Heart right ventricle (tissue), 16 donors: ENCODE data around the gene OR4Q3. TPM values are rescaled to one million over a fixed set of nuclear protein-coding genes. Genes with fewer than 3 reads are reported as not detected.
"Not testable (repeated sequence)": the region's sequence is repeated elsewhere in the genome, so short reads cannot be mapped to it uniquely, and the experiment has no call there.

Source experiments
- ATAC-seq, 8 donors: fragments of 200-7000 bp; cut with Tn5 transposase; one replicate each; pipeline ENCODE4 v1.9.1; 2020; ENCODE audit warnings: mild to moderate bottlenecking in 8 of 8, moderate library complexity in 8 of 8, moderate number of reproducible peaks in 1 of 8
- DNase-seq, 2 donors: peaks; one replicate each; pipeline ENCODE4 v3.0.0-alpha.2; 2020
- H3K27ac ChIP-seq, 10 donors: fragments of 200-600 bp; sonication (generic) in 2 of 10; one replicate each; pipeline versions ENCODE4 v1.5.0 to v1.8.0; 2020 to 2022; ENCODE audit warnings: mild to moderate bottlenecking in 3 of 10
- H3K27me3 ChIP-seq, 7 donors: fragments of 200-600 bp; one replicate each; pipeline ENCODE4 v1.8.0; 2021 to 2022; ENCODE audit warnings: mild to moderate bottlenecking in 2 of 7
- H3K36me3 ChIP-seq, 9 donors: fragments of 200-600 bp; sonication (generic) in 1 of 9; one replicate each; pipeline versions ENCODE4 v1.5.0 to v1.8.0; 2020 to 2022; ENCODE audit warnings: mild to moderate bottlenecking in 2 of 9
- H3K4me1 ChIP-seq, 9 donors: fragments of 200-600 bp; sonication (generic) in 1 of 9; one replicate each; pipeline versions ENCODE4 v1.5.0 to v1.8.0; 2020 to 2022; ENCODE audit warnings: mild to moderate bottlenecking in 4 of 9
- H3K4me3 ChIP-seq, 10 donors: fragments of 200-600 bp; sonication (generic) in 2 of 10; one replicate each; pipeline versions ENCODE4 v1.5.0 to v1.8.0; 2020 to 2022; ENCODE audit warnings: mild to moderate bottlenecking in 7 of 10, moderate library complexity in 2 of 10
- H3K9me3 ChIP-seq, 11 donors: fragments of 200-600 bp in 10 of 11; sonication (generic) in 2 of 11; one replicate each; pipeline versions ENCODE4 v1.5.0 to v1.8.0; 2013 to 2022; ENCODE audit warnings: mild to moderate bottlenecking in 2 of 11, control low read depth in 1 of 11, moderate library complexity in 1 of 11
- WGBS, 2 donors: extraction: QIAGEN DNeasy Blood & Tissue Kit; methylation state at CpG; one replicate each; pipeline ENCODE4 v1.1.7; 2013; ENCODE audit warnings: inconsistent platforms in 1 of 2; 5-methylcytosine and 5-hydroxymethylcytosine counted together
- intact Hi-C, 10 donors: fragments of 100-400 bp; cut with DNase I; formaldehyde crosslinking; loops; one replicate each; pipeline versions ENCODE4 v1.11.1 to v1.14.2; 2022
- long read RNA-seq, 3 donors: library from polyadenylated mRNA; unstranded; transcript quantifications; one replicate each; pipeline ENCODE4 v2.0.0, GENCODE V29; 2020 to 2021
- polyA plus RNA-seq, 2 donors: library from polyadenylated mRNA; stranded (reverse); fragments of 200-250 nt; gene quantifications; one replicate each; pipeline ENCODE4 v1.2.3, GENCODE V29; 2013
- total RNA-seq, 10 donors: library from RNA; stranded (reverse); fragmentation: NEBNext Ultra II Directional in 3 of 10; extraction: Animal tissue kit (Norgen Biotek cat#: 25700) in 3 of 10; gene quantifications; one replicate each; pipeline versions ENCODE4 v1.2.1 to v1.2.4, GENCODE V29; 2021 to 2023
- TF ChIP-seq, protein P1 (sequence below), 9 donors: fragments of 200-600 bp; sonication (generic) in 2 of 9; IDR thresholded peaks; one replicate each; pipeline versions ENCODE4 v1.5.0 to v1.8.0; 2021 to 2022; ENCODE audit warnings: antibody characterized with exemption in 9 of 9, mild to moderate bottlenecking in 5 of 9, moderate library complexity in 1 of 9
- donor health status: Arrhythmogenic right ventricular cardiomyopathy.
- donor health status: ischemic (EF 13 %, LVEDD 7.1; RV severe dilation, severe dysfunction).
- donor health status: healthy with polysubstance abuse.
- donor health status: DM: no; HTN: yes; CAD: no.
- donor health status: DM: no; HTN: no; CAD: no.
- donor health status: ischemic (EF 25% LVEDD 6.9; RV normal size, moderate dysfunction).
- donor health status: ischemic (EF 25% LVEDD 5.7; RV mildly dilated, moderate dysfunction).
- donor health status: healthy.
- donor health status: DM: yes; HTN: yes; CAD: no.
- donor health status: Ischemic cardiomyopathy.
- donor health status: ischemic (EF 35%, LVEDD 5.7; RV mildly dilated, moderate dysfunction).
- donor health status: nonischemic (EF 11% LVEDD 7.7; RV severe dilation, severe dysfunction).
- donor health status: DM: yes; HTN: yes; CAD: no.
- donor health status: PGD.
- donor health status: ischemic (EF 29% LVEDD 5.4; RV normal size, mild dysfunction).
- donor health status: nonischemic (EF 23%, LVEDD 6.1; RV moderate dilation, normal function).

OR4Q3 gene
- total RNA-seq (not detected), polyA plus RNA-seq (not detected)
- long read RNA-seq, donor 1 = 0 reads
- long read RNA-seq, donor 2 = 0 reads
- long read RNA-seq, donor 3 = 0 reads

DNA sequence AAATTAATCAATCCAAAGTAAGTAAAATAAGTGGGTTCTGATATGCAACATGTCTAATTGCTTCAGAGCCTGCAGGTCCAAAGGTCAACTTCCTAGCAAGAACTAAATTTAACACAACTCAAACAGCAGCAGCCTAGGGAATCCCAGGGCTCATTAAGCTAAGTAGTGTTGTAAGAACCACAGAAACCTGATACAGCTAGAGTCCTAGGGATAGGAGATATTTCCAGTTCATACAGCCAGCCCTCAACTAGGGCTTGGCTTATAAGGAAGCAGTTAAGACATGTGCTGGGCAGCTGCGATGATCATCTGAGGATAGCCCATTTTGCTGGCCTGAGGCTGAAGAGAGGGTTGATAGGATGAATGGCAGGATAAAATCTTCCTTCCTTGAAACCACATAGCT lies at the start of gene OR4Q3:
OR4Q3 (plus strand) TSS at position 316 of the 400 bp plus-strand sequence.
- intact Hi-C loops = no loop called here
- H3K27me3 ChIP-seq = no peaks in the 10 kb centered on the region
- DNase-seq = no peak
- no peak for ATAC-seq
- no peaks in the 10 kb centered on the region for H3K36me3 ChIP-seq
- no peak within 1 kb of the TSS for H3K27ac ChIP-seq
- 65 to 71% methylated on average over 1 of the region's 1 CpG for WGBS, 2 donors
- peaks cover 0 to 33% (median 0%) of the 10 kb centered on the region in 11 donors for H3K9me3 ChIP-seq
- TF ChIP-seq, protein P1, sequence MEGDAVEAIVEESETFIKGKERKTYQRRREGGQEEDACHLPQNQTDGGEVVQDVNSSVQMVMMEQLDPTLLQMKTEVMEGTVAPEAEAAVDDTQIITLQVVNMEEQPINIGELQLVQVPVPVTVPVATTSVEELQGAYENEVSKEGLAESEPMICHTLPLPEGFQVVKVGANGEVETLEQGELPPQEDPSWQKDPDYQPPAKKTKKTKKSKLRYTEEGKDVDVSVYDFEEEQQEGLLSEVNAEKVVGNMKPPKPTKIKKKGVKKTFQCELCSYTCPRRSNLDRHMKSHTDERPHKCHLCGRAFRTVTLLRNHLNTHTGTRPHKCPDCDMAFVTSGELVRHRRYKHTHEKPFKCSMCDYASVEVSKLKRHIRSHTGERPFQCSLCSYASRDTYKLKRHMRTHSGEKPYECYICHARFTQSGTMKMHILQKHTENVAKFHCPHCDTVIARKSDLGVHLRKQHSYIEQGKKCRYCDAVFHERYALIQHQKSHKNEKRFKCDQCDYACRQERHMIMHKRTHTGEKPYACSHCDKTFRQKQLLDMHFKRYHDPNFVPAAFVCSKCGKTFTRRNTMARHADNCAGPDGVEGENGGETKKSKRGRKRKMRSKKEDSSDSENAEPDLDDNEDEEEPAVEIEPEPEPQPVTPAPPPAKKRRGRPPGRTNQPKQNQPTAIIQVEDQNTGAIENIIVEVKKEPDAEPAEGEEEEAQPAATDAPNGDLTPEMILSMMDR (IDR thresholded peaks at IDR 0.05) = no peak
- H3K4me1 ChIP-seq = no peaks in the 10 kb centered on the region
- H3K4me3 ChIP-seq = no peak within 1 kb of the TSS

DNA sequence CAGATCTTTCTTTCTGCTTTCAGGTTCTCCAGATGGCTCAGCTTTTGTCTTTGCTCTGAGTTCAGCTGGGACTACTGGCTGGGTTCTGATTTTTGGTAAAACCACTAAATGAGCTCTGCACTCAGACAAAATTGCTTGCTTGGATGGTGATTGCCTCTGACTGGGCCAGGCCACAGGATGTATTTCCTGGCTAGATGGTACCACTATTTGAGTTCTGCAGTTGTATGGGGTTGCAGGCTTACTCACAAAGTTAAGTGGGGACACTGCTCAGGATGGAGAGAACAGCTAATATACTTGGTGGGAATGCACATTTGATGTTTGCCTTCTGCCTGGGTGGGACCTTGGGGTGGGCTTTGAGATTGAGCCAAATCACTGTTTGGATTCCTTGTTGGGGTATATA lies 14.0 kb upstream of the OR4Q3 start:
- peaks cover 0 to 61% (median 18%) of the 10 kb centered on the region in 11 donors for H3K9me3 ChIP-seq
- intact Hi-C loops = no loop called here
- no peak overlapping the region for H3K4me3 ChIP-seq
- H3K27ac ChIP-seq = no peak overlapping the region
- DNase-seq = no peak
- H3K27me3 ChIP-seq = no peaks in the 10 kb centered on the region
- H3K4me1 ChIP-seq = no peaks in the 10 kb centered on the region
- no peaks in the 10 kb centered on the region for H3K36me3 ChIP-seq
- TF ChIP-seq, protein P1 (IDR thresholded peaks at IDR 0.05) = no peak
- ATAC-seq = no peak

DNA sequence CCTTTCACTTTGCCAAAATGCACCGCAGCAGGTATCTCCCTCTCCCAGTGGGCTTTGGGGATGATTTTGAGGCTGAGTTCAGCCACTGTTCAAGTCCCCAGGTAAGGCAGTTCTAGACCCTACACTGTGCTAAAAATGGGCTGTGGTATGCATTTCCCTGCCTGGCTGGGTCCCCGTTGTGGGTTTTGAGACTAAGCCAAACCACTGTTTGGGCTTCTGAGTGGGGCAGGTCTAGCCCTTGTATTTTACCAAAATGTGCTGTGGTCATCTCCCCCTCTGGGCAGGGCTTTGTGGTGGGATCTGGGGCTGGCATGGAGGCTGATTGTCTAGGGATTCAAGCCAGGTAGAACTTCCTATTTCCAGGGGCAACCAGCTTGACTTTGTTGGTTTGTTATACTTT lies 13.6 kb upstream of the OR4Q3 start:
- DNase-seq (no peak), ATAC-seq (peak in 1 of 8 donors; percentile 27)
- Histone ChIP-seq H3K4me3 (no peak overlapping the region), H3K36me3 (no peaks in the 10 kb centered on the region), H3K4me1 (no peaks in the 10 kb centered on the region), H3K27ac (no peak overlapping the region), H3K27me3 (no peaks in the 10 kb centered on the region), H3K9me3 (peaks cover 0 to 60% (median 18%) of the 10 kb centered on the region in 11 donors)
- intact Hi-C loops = no loop called here
- 61 to 70% methylated on average over 2 of the region's 2 CpGs for WGBS, 2 donors
- TF ChIP-seq, protein P1 (IDR thresholded peaks at IDR 0.05) = no peak

DNA sequence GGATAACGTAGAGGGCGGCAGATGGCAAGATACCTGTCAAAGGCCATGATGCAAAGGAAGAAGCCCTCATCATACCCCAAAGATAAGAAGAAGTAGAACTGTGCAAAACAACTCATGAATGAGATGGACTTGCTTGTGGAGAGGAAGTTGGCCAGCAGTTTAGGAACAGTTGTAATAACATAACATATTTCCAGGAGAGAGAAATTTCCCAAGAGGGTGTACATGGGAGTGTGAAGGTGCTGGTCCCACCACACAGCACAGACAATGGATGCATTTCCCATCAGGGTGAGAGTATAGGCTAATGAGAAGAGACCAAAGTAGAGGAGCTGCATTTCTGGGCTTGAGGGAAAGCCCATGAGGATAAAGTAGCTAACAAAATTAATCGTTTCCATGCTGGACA lies 9.5 kb upstream of the OR4Q3 start:
- H3K36me3 ChIP-seq, intact Hi-C loops: not testable (repeated sequence)

GRCh38 chr14:19752316-19752715 lies 8.9 kb downstream of the OR4Q3 start:
- DNase-seq, H3K4me3 ChIP-seq, H3K9me3 ChIP-seq, H3K36me3 ChIP-seq, H3K4me1 ChIP-seq, ATAC-seq, intact Hi-C loops, H3K27me3 ChIP-seq, H3K27ac ChIP-seq: not testable (repeated sequence)

More for the DNA sequence above, 9.5 kb upstream of the OR4Q3 start:
- not testable (repeated sequence) for H3K4me3 ChIP-seq, H3K27me3 ChIP-seq, H3K27ac ChIP-seq, DNase-seq, H3K4me1 ChIP-seq, ATAC-seq
- 66 to 73% methylated on average over 3 of the region's 3 CpGs for WGBS, 2 donors
- H3K9me3 ChIP-seq = peaks cover 0 to 29% (median 9%) of the 10 kb centered on the region in 11 donors
